T-helper 2 cell treated with Interferon-gamma antibody and Interleukin-4, amounts not matched to agents 100 ng/mL and 5 ng/mL, for 36 hours (primary cell): Measurements from ENCODE around the gene CARMIL3. TPM values are rescaled to one million over a fixed set of nuclear protein-coding genes. Genes with fewer than 3 reads are reported as not detected.
"Not testable (repeated sequence)": the region's sequence is repeated elsewhere in the genome, so short reads cannot be mapped to it uniquely, and the experiment has no call there.

Experiments used
- intact Hi-C: fragments of 100-400 bp; cut with micrococcal nuclease; formaldehyde crosslinking; loops from one replicate; pipeline ENCODE4 v1.15.1; 2023
- total RNA-seq: library from RNA; stranded (reverse); gene quantifications from 2 replicates; pipeline ENCODE4 v1.2.3, GENCODE V29; 2022

Gene CARMIL3
- total RNA-seq, 1 donor from 2014 or later = 0.82 TPM

DNA sequence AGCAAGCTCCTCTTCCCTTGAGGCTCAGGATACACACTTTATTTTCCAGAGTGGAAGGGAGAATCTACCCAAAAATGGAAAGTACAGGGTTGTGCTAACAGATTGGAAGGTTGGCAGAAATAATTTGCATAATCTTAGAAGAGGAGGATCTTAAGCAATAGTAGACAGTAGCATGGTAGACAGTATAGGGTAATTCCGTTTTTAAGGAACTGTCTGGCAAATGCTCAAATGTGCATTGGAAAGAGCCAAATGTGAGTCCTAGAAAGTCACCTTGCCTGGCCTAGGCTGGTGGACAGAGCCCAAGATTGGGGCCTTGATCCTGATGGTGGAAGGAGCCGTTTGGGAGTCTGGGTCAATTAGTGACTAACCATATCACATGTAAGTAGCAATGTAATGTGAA lies 13.1 kb upstream of the CARMIL3 start:
- intact Hi-C loops = loop anchor here (5.0 kb wide), 1 partner anchor 51 kb away; the partner anchor contains the start of gene DHRS4L2

DNA sequence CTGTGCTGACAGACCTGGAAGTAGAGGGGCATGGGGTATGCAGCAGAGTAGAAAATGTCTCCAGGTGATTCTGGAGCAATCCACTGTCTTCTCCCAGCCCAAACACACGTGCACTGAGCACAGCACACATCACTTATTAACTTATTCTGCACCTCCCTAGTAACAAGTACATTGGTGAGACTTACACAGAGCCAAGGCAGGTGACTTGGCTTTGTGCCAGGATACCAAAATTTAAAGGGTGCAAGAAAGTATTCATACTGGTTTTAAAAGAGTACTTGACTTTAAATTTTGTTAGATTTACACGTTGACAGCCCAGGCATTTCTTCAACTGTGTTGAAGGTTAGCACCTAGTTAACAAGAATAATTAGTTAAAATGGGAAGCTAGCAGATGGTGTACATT lies 11.1 kb upstream of the CARMIL3 start:
- intact Hi-C loops = no loop called here

DNA sequence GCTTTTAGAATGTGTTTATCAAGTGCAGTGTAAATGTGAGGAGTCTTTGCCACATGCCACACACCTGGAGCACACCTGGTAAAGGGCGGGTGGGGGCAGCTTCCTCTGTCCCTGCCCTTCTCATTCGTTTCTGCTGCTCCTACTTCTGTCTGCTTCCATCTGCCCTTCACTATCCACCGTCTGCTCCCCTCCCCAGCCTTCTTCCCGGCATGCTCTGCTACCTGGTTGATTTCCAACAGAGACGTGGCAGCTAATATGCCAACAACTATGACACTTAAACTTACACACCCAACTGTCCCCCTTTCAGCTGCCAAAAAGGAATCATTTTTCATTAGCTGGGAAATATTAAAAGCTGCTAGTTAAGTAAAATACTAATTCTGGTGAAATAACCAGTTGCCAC lies 9.1 kb upstream of the CARMIL3 start:
- intact Hi-C loops = no loop called here

DNA sequence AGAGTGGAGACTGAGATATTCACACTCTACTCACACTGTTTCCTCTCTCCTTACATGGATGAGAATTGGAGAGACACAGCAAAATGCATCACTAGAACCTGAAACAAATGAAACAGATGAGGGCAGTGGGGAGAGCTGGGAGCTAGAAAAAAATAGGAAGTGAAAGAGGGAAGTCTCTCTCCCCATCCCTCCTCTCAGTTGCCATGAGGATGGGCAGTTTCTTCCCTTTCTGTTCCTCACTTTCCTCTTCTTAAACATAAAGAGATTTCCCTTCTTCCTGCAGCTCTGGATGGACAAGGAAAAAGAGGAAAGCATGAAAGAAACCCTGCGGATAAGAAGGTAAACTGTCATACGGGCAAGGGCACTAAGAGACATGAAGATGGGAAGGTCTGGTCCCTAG lies 2.8 kb upstream of the CARMIL3 start:
- intact Hi-C loops = not testable (repeated sequence)

DNA sequence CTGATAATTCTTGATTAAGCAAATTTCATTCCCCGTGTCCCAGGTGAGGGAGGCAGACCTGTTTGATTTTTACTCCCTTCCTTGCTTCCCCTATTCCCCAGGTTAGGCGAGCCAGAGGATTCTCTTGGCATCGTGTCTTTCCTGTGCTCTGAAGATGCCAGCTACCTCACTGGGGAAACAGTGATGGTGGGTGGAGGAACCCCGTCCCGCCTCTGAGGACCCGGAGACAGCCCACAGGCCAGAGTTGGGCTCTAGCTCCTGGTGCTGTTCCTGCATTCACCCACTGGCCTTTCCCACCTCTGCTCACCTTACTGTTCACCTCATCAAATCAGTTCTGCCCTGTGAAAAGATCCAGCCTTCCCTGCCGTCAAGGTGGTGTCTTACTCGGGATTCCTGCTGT lies 1.1 kb upstream of the CARMIL3 start:
- intact Hi-C loops = not testable (repeated sequence)

DNA sequence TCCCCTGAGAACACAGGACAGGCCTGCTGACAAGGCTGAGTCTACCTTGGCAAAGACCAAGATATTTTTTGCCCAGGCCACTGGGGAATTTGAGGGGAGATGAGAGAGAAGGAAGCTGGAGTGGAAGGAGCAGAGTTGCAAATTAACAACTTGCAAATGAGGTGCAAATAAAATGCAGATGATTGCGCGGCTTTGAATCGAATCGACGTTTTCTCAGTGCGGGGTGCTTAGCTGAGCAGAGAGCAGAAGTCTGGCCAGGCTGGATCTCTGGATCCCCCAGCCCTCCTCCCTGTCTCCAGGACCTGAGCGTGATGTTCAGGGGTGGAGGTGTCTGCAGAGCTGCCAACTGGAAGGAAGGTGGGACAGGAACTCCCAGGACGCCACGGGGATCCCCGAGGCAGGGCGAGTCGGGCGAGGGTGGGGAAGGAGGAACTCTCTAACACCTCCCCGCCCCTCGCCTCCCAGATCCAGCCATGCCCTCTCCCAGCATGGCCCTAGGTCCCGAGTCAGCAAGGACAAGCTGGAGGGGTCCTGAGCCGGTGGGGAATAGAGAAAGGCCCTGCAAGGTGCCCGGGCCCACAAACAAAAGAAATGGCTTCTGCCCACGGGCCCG lies 527 bp upstream of the CARMIL3 start:
- intact Hi-C loops = no loop called here

DNA sequence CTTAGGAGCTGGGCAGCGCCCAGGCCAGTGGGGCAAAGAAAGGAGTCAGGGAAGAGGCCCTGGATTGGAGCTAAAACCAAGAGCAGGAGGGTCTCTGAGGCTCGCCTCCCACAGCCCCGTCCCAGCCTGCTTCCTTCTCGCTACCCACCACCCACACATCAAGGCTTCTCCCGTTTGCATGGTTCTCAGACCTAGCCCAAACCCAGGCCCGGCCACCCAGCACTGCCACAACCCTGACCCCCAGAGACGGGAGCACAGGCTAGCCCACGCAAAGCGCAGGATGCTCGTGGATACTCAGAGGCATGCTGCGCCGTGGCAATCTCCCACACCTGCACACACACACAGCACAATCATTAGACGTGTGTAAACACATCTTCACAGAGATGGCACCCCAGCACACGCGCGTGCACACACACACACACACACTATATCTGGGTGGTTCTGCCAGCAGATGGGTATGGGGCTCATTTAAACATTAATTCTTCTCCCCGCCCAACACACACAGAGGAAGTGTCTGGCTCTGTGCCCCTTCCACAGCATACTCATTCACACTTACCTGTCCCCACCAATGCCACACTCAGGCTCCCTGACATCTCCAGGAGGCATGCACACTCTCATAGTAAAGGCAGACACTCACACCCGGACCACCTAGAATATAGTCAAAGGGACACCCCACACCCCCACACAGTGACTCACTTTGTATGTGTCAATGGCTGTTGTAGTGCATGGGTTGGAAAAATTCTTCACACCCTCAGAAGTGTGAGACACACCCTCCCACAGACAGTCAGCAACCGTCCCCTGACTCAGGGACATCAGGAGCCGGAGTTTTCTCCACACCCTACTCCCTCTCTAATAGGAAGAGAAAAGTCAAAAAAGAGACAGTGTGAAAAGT lies 1.1 kb downstream of the CARMIL3 start:
- intact Hi-C loops = loop anchor here (1.0 to 2.0 kb wide), 2 partner anchors 42 to 61 kb away; partner anchors contain the start of genes DCAF11, NRL and PCK2

DNA sequence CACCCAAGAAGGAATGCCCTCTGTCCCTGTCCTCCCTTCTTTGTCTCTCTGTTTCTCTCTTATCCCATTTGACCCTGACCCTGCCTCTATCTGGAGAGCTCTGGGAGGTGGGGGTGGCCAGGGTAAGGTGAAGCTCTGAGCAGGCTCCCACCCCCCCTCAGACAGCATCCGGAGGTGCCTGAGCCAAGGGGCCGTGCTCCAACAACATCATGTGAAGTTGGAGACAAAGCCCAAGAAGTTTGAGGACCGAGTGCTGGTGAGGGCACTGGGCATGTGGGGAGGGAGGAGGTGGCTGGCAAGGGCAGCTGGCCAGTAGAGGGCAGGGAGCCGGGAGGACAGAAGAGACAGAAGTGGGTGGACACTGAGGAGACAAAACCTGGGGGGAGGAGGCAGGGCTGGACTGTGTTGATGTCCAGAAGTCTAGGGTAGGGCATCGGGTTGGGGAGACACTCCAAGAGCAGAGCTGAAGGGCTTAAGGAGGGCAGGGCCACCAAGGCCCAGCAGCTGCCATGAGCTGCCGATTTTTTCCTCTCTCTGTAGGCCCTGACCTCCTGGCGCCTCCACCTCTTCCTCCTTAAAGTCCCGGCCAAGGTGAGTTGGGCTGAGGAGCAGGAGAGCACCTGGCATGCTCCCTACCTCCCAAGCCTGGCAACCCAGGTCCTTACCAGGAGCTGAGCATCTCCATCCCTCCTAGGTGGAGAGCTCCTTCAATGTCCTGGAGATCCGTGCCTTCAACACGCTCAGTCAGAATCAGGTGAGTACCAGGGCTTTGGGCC lies 1.9 kb downstream of the CARMIL3 start:
- intact Hi-C loops = loop anchor here (2.0 kb wide), 1 partner anchor 41 kb away; the partner anchor contains the start of gene PCK2

DNA sequence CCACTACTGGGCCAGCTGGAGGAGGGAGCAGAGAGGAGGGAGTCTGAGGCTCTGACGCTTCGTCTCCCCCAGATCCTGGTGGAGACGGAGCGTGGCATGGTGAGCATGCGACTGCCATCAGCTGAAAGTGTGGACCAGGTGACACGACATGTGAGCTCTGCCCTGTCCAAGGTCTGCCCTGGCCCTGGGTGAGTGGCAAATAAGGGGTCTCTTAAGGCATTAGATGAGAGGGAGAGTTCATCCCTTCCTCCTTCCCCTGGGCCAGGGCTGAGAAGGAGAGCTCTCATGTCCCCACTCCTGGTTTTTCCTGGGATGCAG lies 2.5 kb downstream of the CARMIL3 start:
- intact Hi-C loops = no loop called here

DNA sequence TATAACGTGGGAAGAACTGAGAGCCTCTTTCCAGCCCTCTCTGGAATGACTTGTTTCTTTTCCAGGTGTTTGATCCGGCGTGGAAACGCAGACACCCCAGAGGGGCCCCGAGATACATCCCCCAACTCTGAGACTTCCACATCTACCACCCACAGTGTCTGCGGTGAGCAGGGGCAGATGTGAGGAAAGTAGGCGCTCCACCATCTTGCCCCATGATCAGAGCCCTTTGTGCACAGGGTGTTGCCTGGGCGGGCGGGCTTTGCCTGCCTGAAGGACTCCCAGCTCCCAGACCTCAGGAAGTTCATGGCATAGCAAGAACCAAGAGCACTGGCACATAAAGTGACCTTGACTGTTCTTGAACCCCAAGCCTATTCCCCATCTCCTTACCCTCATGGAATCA lies 2.8 kb downstream of the CARMIL3 start:
- intact Hi-C loops = loop anchor here (5.0 kb wide), 1 partner anchor 42 kb away; no protein-coding TSS in a partner anchor

DNA sequence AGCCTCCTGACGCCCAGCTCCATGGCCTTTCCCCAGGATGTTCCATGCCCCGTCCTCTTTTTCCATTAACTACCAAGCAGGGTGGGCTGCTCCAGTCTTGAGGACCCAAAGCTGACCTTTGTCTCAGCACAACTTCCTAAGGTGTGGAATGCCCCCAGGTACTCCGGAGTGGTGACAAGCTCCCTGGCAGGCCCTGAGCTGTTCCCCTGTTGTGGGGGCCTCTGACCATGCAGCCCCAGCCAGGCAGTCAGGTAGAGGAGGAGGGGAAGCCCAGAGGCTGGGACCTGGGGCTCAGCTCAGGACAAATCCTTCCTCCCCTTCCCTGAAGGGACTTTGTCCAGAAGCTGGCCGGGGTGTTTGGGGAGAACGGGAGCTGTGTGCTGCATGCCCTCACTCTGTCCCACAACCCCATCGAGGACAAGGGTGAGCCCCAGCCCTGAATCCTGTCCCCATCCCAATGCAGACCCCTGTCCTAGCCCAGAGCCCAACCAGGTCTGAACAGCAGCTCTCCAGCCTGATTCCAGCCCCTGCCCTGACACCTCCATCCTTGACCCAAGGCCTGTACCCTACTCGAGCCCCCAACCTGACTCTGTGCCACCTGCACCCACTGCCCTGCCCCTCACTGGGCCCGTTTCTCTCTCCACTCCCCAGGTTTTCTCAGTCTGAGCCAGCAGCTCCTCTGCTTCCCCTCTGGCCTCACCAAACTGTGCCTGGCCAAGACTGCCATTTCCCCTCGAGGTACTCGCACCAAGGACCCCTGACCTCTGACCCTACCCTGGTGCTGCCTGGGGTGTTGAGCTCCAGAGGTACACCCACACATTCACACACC lies 4.4 kb downstream of the CARMIL3 start:
- intact Hi-C loops = loop anchor here (5.0 kb wide), 1 partner anchor 44 kb away; no protein-coding TSS in a partner anchor

DNA sequence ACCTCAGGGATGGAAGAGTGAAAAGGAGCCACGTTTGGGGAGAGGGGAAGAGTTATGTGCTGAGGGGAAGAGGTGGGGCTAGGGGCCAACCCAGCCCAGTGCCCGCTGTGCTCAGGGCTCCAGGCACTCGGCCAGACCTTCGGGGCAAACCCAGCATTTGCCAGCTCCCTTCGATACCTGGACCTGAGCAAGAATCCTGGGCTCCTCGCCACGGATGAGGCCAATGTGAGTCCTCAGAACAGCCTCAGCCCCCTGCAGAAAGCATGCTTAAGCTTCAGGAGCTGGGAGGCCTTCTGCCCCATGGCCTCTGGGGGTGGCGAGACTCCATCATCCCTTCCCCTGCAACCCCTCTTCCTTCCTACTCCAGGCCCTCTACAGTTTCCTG lies 5.0 kb downstream of the CARMIL3 start:
- intact Hi-C loops = loop anchor here (5.0 kb wide), 1 partner anchor 44 kb away; no protein-coding TSS in a partner anchor

DNA sequence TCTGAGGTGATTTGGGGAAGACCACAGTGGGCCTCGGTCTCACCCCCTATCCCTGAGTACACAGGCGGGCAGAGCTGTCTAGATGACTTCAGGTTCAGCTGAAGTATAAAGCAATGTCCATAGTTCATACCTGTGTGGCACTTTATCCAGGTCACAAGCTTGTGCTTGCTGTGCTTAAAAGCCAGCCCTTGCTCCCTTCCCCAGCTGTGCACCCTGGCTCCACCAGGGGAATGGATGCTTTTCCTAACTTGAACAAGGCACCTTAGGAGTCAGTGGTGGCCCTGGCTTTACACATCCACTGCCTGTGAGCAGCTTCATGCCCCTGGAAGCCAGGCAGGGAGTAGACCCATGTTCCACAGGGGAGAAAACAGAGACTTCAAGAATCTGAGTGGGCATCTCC lies 5.5 kb downstream of the CARMIL3 start:
- intact Hi-C loops = loop anchor here (5.0 kb wide), 1 partner anchor 45 kb away; no protein-coding TSS in a partner anchor

DNA sequence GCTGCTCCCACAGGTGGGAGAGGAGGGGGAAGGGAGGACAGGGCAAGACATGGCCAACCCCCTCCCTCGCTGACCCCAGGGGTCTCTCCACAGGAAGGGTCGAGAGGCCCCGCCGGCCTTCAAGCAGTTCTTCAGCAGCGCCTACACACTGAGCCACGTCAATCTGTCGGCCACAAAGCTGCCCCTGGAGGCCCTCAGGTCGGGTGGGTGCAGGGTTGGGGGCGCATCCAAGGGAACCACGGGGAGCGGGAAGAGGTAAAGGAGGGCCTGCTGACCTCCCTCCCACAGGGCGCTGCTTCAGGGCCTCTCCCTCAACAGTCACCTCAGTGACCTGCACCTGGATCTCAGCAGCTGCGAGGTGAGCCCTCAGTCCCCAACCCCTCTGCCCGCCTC lies 6.1 kb downstream of the CARMIL3 start:
- intact Hi-C loops = loop anchor here (1.0 to 5.0 kb wide), 4 partner anchors 32 to 103 kb away; partner anchors contain the start of gene IRF9

DNA sequence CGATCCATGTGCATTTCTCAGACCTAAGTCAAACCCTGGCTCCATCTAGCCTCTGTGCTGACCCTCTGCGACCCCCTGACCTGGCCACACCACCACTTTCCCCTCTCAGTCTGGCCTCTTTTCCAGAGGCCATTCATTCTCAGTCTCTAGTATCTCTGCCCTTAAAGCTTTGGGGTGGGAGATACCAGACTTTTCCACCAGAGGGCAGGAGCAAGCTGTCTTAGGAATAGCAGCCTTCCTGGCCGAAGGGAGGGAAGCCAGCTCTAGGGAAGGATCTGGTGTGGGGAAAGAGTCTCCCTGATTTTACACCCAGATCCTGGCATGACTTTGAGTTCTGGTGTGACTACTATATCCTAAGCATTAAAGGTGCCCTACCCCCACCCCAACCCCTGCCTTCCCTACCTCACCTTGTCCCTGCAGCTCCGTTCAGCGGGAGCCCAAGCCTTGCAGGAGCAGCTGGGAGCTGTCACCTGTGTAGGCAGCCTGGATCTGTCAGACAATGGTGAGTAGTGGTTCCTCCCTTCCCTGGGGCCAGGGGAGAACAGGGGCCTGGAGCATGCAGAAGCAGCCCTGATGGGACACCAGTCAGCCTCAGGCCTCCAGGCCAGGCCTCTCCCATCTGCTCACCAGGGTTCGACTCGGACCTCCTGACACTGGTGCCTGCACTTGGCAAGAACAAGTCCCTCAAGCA lies 6.6 kb downstream of the CARMIL3 start:
- intact Hi-C loops = loop anchor here (1.0 to 5.0 kb wide), 4 partner anchors 32 to 102 kb away; partner anchors contain the start of gene IRF9

DNA sequence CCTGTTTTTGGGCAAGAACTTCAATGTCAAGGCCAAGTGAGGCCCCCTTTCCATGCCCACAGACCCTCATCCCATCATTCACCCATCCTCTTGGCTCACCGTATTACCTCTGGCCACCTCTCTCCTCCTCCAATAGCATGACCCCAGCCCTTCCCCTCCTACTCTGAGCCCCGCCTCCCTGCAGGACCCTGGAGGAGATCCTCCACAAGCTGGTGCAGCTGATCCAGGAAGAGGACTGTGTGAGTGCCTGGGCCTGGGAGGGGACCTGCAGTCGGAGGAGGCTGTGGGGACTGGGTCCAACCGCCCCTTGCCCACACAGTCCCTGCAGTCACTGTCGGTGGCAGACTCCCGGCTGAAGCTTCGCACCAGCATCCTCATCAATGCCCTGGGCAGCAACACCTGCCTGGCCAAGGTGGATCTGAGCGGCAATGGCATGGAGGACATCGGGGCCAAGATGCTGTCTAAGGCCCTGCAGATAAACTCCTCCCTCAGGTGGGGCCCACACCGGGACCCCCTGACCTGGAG lies 7.2 kb downstream of the CARMIL3 start:
- intact Hi-C loops = loop anchor here (1.0 to 5.0 kb wide), 4 partner anchors 31 to 102 kb away; partner anchors contain the start of gene IRF9

DNA sequence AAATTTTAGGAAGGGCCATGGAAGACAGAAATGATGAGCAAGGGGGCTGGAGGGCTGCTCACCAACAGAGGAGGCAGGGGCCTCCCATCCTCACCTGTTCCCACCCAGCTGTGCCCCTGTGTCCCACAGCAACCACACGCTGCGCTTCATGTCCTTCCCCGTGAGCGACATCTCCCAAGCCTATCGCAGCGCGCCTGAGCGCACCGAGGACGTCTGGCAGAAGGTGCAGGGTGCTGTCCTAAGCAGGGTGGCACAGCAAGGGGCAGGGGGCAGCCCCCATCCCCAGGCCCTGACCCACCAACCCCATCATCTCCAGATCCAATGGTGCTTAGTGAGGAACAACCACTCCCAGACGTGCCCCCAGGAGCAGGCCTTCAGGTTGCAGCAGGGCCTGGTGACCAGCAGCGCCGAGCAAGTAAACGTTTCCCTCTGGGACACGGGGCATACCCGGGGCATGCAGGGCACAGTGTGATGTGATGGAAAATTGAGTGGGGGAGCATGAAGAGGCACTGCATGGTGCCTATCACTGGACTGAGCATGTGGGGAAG lies 8.1 kb downstream of the CARMIL3 start:
- intact Hi-C loops = loop anchor here (2.0 to 5.0 kb wide), 2 partner anchors 48 to 101 kb away; partner anchors contain the start of gene IRF9

DNA sequence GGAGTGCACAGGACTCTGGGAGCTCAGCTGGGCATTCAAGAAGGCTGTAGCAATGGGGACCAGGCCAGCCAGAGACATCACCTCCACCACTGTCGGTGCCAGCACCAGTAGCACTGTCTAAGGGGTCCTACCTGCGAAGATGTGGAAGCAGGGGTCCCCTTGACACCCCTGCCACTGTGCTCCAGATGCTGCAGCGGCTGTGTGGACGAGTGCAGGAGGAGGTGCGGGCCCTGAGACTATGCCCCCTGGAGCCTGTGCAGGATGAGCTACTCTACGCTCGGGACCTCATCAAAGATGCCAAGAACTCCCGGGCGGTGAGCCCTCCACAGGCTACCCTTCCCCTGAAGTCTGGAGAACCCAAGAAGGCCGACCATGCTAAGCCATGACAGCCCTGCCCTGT lies 8.6 kb downstream of the CARMIL3 start:
- intact Hi-C loops = no loop called here
